Activated CD8-positive, alpha-beta memory T cell treated with anti-CD3 and anti-CD28 coated beads for 1 hour (primary cell): Measurements from ENCODE around the gene MMAB.

ENCODE experiments used
- DNase-seq, 2 donors: peaks; one replicate each; pipeline ENCODE4 v3.0.0-alpha.2; 2020; ENCODE audit warnings: low read depth in 1 of 2; ENCODE audit errors: extremely low read depth in 1 of 2

The MMAB gene

DNA sequence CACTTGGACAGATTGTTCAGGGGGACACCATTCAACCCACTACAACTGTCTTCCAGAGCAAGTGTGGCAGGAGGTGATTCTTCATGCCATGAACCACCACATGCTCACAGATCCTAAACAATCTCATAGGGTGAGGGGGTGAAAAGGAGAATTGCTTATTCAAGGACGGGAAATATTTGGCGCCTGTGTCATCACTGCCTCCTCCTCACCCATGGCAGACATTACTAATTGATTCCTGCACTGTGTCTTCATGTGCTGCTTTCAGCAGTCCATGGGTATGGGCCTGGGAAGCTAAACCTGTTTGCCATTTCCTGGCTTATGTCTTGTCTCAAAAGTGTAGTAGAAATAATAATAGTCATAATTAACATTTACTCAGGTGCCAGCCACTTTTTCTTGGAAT is 31.3 kb downstream of the MMAB start:
- DNase-seq: no peak

DNA sequence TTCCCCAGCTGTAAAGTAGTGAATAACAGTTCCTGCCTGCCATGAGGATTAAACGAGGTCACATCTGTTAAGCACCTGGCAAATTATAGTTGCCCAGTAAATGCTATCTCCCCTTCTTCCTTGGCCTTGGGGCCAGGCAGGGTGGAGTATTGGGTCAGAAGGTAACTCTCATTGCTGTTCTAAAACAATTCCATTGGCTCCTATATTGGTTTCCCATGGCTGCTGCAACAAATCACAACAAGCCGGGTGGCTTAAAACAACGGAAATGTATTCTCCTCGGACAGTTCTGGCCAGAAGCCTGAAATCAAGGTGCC is 31.9 kb downstream of the MMAB start:
- DNase-seq: no peak

DNA sequence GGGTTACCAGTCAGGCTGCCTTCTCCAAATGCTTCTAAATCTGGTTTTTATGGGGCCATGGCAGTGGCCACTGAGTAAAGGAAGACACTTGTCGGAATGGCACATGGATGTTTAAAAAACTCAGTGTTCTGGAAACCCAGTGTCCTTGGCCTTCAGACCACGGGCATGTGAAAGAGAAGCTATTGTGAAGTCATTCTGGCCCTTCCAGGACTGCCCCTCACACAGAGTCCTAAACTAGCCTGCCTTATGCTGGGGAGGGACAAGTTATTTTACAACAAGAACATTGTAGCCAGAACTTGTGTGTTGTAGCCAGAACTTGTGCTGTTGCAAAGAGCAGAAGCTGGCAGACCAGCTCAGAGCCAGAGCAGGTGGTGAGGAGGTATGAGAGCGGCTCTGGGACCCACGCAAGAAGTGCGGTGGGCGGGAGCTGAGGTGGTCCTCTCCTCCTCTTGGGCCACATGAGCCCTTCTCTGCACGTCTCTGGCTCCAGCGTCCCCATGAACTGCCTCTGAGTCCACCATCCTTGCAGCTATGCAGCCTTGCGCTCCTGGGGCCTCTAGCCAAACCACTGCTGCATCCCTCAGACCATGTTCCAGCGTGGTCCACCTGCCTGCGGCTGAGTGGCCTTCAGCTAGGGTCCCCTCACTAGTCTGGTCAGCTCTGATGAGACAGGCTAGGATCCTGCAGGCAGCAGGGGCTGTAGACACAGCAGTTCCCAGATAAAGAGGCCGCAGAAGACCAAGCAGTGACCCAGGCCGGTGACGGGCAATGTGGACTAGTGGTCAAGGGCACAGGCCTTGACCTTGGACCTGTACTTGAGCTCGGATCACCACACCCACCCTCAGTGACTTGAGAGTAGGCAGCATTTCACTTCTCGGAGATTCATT is 32.5 kb downstream of the MMAB start:
- no peak for DNase-seq

DNA sequence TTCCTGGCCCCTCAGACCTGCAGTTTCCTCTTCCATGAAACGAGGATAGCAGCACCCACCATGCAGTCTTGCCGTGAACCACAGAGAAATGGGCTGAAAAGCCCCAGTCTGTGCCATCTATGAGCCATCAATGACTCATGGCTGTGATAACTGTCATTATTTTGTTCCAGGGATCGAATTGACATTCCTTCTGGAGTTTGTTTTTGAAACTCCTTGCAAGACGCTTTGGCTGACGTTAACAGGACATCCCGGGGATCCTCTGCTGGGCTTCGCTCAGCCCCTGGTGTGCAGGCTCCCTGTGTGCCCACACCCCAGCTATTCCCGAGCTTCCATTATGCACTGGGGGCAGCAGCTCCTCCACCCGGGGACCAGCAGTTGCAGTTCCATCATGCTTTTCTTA is 33.8 kb downstream of the MMAB start:
- no peak for DNase-seq

DNA sequence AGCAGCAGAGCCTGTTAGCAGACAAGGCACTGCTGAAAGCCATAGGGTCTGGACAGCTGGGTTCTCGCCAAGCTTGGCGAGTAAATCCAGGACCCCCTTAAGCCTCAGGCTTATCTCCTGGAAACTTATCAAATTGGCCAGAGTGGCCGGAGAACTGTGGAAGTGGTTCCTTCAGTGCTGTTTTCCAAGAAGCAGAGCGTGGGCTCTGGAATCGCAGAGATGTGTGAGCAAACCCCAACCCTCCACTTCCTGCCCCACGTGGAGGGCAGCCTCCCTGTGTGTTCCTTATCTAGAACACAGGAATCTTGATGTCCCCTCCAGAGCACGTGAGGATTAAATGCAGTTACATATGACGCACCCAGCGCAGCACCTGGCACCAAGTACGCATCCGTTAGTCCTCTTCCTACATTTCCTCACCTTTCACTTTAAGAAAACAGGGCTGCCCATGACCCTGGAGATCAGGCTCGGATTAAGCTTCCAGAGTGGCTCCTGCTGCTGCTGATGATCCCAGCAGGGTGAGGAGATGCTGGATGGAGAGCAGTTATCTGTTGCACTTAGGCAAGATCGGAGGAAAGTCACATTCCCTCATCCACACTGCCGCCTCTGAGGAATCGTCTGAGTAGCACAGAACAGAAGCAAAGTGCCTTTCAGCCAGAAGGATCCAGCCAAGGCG is 35.0 kb downstream of the MMAB start:
- DNase-seq: no peak

DNA sequence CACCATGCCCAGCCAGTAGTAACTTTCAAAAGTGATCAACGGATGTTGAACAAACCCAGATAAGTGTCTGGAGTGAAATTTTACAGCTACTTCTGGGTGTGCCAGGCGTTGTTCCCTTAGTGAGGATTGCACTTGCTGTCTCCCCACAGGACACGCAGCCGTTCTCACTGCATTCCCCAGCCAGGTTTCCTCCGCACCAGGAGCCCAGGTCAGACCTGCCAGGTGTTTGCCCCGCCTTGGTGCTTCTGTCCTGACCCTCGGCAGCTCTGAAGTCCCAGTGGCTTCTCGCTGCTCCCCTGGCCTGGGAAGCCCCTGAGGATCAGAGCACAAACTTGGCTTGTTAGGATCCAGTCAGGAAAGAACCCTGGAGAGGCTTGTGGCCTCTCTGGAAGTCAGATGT is 36.2 kb downstream of the MMAB start:
- no peak for DNase-seq

DNA sequence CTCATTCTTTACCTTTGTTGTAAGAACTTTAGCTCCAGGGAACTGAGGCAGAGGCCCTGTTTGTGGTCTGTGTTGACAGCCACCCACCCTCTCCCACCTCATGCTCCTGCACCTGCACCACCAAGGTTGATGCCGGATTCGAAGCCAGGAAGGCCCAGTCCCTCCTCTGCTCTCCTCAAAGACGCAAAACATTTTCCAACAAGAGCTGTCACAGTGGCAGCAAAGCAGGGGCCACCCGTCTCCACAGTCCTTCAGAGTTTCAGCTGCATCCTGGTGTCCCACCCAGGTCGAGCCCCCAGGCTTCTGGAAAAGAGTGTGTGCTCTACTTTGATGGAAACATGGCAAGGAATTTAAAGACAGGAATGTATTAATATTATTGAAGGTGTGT is 37.4 kb downstream of the MMAB start:
- no peak for DNase-seq

DNA sequence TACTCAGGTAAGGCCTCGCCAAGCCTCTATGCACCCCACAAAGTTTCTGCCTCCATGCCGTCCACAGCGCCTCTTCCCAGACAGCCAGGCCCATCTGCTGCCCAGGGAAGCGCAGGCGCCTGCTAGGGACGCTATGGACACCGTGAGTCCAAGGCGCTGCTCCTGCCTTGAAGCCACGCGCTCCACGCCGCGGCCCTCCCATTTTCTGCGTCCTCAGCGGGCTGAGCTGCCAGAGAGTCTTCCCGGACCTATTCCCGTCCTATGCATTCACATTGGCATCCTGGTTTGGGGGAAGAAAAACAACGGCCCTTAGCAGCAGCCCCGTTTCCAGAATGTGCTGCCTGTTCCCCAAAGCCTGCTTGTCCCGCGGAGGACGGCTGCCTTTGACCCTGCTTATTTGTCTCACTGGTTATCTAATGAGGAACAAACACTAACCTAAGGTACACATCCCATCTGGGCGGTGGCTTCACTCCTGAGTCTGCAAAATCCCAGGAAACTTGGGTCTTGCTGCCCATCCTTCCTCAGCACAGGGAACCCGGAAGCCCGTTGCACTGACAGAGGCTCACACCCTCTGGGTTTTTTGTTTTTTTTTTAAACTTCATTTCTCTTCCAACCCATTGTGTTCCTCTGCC is 38.0 kb downstream of the MMAB start:
- no peak for DNase-seq

DNA sequence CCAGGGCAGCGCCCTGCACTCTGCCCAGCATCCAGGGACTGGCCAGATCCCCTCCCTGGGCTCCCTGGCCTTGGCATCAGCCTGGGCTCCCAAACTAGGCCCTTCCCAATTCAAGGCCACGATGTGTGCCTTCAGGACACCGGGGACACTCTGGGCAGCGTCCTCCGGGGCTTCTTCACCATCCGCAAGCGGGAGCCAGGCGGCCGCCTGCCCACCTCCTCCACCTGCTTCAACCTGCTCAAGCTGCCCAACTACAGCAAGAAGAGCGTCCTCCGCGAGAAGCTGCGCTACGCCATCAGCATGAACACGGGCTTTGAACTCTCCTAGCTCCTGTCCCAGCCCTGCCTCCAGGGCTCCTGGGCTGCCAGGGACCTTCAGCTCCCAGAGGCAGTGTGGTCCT is 38.8 kb downstream of the MMAB start:
- no peak for DNase-seq

DNA sequence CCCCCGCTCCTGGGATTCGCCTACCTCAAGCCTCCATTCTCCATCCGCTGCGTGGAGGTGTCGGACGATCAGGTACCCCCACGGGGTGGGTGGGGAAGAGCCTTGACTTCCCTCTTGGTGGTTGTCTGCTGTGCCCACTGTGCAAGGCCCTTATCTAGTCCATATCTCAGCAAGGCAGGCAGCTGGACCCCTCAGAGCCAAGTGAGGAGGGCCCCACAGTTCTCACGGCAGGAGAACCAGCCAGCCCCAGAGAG is 39.9 kb downstream of the MMAB start:
- no peak for DNase-seq

DNA sequence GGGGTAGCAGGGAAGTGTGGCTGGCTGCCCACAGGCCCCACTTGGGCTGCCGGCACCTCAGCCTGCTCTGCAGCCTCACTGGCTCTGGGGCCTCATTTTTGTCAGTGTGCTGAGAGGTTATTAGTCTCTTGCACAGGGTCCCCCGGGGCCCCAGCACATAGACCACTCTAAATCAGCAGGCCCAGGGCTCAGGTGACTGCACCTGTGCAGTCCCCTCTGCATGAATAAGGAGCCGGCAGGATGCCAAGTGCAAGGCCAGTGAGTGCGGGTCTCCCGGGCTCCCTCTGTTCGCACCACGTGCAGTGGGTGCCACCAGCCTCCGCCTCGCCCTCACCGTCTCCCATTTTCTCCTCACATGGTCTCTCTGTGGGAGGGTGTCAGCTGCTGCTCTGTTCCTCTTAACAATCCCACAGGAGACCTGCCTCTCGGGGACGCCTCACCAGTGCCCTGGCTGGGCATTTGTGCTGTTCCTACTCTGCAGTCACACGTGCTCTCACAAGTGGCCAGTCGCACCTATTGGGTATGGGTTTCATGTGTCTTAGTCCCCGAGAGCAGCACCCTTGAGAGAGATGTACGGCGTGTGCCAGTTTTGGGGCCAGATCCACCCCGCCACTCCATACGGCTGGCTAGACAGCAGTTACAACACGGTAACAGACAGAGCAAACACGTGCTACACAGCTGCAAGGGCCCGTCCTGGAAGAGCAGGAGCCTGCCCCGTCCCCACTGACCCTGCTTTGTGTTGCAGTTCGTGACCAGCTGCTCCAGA is 40.4 kb downstream of the MMAB start:
- no peak for DNase-seq

DNA sequence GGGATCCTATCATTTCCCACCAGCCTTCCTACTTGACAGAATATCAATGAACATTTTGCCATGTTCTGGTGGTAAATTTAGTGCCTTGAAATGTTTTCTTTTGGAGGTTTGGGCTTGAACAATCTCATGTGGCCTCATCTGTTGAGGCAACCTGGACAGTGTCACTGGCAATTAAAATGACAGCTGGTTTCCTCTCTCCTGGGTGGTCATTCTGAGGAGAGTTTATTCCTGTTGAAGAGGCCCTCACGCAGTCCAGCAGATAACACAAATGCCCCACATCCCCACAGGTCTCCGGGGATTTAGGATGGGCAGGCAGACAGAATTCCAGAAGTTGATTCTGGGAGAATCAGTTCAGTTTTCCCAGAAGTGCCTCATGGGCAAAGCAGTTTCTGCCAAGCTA is 41.9 kb downstream of the MMAB start:
- no peak for DNase-seq

DNA sequence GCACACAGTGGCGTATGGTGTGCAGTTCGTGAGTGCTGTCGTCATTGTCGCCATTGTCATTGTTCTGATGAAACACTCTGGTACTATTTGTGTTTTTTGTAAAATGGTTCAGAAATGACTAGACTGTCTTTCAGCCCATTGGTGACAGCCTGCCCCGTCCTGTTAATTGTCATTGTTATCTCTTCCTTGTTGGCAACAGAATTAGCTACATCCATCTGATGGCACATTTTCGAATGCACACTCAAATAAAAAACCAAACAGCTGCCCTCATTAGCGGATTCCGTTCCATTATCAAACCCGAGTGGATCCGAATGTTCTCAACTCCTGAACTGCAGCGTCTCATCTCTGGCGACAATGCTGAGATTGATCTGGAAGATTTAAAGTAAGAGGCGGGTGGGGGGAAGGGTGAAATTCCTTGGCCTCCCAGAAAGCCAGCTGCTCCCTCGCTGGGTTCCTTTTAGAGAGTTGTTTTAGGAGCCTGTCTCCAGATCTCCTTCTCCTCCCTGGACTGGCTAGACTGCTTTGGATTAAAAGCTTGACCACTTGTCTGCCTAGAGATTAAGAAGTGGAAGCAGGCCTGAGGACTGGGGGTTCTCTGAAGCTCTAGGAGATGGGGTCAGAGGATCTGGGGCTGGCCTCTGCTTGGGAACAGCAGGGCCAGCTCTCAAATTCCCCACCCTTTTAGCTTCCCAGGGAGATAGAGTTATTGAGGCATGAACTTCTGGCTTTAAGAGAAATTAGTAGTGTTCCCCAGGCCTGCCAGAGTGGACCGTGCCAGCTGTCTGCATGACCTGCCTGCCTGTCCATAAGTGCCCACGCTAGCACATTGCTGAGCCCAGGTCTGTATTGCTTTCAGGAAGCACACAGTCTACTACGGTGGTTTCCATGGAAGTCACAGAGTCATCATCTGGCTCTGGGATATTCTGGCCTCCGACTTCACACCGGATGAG is 43.3 kb downstream of the MMAB start:
- no peak for DNase-seq

DNA sequence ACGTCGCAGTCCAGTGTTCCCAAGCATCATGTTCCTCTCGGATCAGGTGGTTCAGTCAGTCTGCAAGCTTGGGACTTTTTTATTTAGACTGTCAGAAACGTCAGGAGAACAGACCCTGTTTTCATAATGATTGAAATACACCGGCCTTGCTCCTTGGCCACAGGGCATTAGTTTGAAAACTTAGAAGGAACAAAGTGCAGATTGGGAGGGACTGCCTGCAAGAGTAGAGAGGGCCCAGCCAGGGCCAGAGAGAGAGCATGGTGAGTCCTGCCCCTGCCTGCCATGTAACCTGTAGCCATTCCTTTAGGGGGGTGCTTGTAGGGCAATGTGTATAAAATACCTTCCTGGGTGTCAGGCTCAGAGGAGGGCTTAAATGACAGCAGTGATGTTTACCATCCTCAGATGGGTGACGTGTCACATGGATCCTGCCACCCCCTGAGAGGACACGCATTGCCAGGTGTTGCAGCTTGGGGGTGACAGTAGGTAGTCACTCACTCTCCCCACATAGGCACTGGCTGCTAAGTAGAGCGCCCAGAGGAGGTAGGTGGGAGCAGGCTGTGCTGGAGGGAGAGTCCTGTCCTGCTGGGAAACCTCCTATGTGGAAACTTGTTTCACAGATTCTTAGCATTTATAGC is 45.7 kb downstream of the MMAB start:
- DNase-seq: no peak

DNA sequence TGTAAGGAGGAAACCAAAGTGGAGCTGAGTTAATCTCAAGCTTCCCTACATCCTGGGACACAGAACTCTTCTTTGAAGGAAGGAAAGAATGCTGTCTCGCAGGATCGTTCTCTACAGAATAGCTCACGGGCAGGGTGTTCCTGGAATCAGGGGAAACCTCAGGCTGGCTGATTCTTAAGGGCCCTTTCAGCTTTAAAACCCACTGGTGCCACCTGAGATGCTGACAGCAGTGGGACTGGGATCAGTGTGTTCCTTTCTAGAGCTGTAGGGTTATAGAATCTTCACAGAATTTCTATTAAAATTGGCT is 48.1 kb downstream of the MMAB start:
- no peak for DNase-seq

DNA sequence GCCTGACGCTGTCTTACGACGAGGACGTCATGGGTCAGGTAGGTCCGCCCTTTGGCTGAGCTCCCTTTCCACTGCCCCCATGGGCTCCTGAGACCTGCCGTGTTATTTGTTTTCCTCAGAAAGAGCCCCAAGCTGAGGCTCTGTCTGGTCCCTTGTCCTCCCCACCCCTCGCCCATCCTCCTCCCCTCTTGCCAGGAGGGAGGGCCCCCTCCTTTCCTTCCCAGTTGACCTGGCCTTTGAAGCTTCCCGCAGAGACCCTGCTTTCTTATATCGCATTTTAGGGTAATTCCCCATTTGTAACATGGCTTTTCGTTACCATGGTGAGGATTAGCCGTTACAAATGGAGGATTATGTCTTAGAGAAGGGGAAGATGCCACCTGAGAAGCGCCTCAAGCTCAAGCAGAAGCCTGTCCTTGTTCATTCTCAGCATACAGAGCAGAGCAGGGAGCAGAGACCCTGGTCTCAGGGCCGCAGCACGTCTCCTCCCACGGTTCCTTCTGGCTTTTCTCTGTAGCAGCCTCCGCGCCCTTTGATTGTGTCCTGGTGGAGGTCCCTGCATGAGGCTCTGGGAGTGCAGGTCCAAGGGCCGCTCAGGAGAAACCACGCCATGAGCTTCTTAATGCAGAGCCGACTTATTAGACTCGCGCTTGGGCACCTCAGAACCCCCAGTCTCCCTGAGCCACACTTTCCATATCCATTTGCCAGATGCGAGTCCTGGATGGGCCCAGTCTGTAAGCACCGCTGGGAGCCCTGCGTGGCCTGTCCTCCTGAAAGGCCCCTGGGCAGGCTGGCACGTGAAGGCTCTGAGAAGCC is 48.6 kb downstream of the MMAB start:
- no peak for DNase-seq

DNA sequence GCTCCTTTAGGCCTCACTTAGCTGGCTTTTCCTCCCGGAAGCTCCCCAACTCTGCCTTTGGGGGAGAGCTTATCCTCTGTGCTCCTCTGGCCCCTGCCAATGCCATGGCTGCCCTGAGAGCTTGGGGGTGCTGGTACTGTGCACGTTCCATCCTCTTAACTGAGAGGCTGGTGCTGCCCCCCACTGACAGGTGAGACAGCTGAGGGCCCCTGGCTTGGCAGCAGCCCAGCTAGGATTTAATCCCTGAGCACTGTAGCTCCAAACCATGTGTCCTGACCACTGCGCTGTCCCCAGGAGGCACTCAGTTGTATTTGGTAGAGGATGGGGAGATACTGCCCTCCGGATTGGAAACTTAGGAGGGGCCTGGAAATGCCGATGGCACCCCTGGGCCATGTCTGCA is 49.8 kb downstream of the MMAB start:
- DNase-seq: no peak

DNA sequence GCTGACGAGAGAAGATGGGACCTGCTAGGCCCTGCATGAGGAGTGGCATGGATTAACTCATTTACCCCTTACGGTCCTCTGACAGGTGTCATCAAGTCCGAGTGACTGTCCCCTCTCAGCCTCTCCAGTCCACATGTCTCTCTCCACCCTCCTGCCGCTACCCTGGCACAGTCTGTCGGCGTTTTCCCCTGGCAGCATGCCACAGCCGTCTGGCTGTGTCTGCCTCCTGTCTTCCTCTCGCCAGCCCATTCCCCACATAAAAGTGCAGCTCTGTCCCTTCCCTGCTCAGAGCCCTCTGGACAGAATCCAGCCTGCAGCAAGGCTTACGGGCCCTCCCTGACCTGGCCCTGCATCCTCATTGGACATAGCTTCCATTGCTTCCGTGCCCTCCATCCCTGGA is 50.2 kb downstream of the MMAB start:
- DNase-seq: no peak

DNA sequence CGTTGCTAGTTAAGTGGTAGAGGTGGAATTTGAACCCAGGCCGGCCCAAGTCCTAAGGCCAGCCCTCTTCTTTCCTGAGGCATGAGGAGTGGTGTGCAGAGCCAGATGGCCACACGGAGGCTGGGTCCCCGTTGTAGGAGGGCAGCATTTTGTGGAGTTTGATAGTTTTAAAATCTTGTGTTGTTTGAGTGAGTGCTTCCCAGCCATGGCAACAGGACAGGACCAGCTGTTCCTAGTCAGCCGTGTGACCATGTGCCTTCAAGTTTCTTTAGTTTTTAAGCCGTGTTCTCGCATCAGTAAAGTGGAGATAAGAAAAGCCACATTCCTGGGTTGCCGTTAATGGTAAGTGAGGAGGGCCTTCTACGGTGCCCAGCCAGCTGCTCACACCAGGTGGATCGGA is 51.5 kb downstream of the MMAB start:
- DNase-seq: no peak

DNA sequence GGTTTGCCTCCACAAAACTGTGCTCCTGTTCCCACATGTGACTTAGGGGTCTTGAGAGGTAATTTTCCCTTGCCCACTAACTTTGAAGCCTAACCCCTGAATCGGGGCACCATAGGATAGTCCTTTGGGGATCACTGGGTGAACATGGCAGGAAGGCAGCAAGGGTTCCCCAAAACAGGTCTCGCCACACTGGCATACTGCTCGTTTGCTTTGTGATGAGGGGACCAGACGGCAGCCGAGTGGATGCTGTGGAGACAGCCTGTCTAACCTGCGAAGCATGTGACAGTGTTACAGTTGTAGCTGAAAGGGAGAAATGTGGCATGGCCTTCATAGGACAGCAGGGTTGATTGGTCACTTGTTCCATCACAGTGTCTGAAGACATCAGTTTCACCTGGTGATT is 53.5 kb downstream of the MMAB start:
- DNase-seq: no peak
